ENCODE data around the gene HMCN2.
A peak's percentile ranks its signal among the peaks of the same experiment; 100 is the strongest.
"Not testable (repeated sequence)": the region's sequence is repeated elsewhere in the genome, so short reads cannot be mapped to it uniquely, and the experiment has no call there.

Gene HMCN2

GRCh38 chr9:130422546-130422945 is 157.0 kb downstream of the HMCN2 start:
- DNase-seq = no peak

GRCh38 chr9:130423272-130423671 is 157.7 kb downstream of the HMCN2 start:
- no peak for DNase-seq

GRCh38 chr9:130424595-130425454 is 159.3 kb downstream of the HMCN2 start:
- no peak for DNase-seq

GRCh38 chr9:130425741-130426466 is 160.3 kb downstream of the HMCN2 start:
- no peak for DNase-seq

GRCh38 chr9:130426467-130426773 is 160.9 kb downstream of the HMCN2 start:
- DNase-seq = no peak

- no peak for DNase-seq
Observed at GRCh38 chr9:130426883-130427282, 161.3 kb downstream of the HMCN2 start.

GRCh38 chr9:130427326-130427725 is 161.8 kb downstream of the HMCN2 start:
- no peak for DNase-seq

GRCh38 chr9:130428086-130428665 is 162.6 kb downstream of the HMCN2 start:
- DNase-seq = no peak

GRCh38 chr9:130429381-130429780 is 163.8 kb downstream of the HMCN2 start:
- DNase-seq = no peak

GRCh38 chr9:130429831-130430230 is 164.3 kb downstream of the HMCN2 start:
- DNase-seq = no peak

- no peak for DNase-seq
Observed at GRCh38 chr9:130430232-130430631, 164.7 kb downstream of the HMCN2 start.

- no peak for DNase-seq
Observed at GRCh38 chr9:130430734-130431535, 165.4 kb downstream of the HMCN2 start.

GRCh38 chr9:130431536-130432303 is 166.2 kb downstream of the HMCN2 start:
- no peak for DNase-seq

GRCh38 chr9:130432362-130432761 is 166.8 kb downstream of the HMCN2 start:
- no peak for DNase-seq

GRCh38 chr9:130432796-130433167 is 167.2 kb downstream of the HMCN2 start:
- peak; percentile 16 for DNase-seq

- peak; percentile 64 for DNase-seq
Observed at GRCh38 chr9:130433168-130433946, 167.8 kb downstream of the HMCN2 start.

- no peak for DNase-seq
Observed at GRCh38 chr9:130433947-130434262, 168.3 kb downstream of the HMCN2 start.

- not testable (repeated sequence) for DNase-seq
Observed at GRCh38 chr9:130434656-130435055, 169.1 kb downstream of the HMCN2 start.

GRCh38 chr9:130437011-130437789 is 171.6 kb downstream of the HMCN2 start:
- DNase-seq = no peak

- DNase-seq = no peak
Observed at GRCh38 chr9:130438382-130438981, 172.9 kb downstream of the HMCN2 start.
